Measurements from ENCODE around the gene COLEC12. TPM values are rescaled to one million over a fixed set of nuclear protein-coding genes. Genes with fewer than 3 reads are reported as not detected.

Gene COLEC12
- total RNA-seq, 1 experiment from 2014 or later, result not detected

Other genes starting within 250 kb of the COLEC12 start
- gene THOC1, start 232.7 kb downstream of the COLEC12 start, total RNA-seq (2021), result 50.8 and 55.6 TPM in 2 replicates
- gene CETN1, start 79.7 kb upstream of the COLEC12 start, total RNA-seq (2021), result not detected in 2 replicates
- not detected in 2 replicates for gene CLUL1, start 96.3 kb upstream of the COLEC12 start, total RNA-seq (2021)
- 138 and 149 TPM in 2 replicates for gene TYMS, start 157.0 kb upstream of the COLEC12 start, total RNA-seq (2021)
- gene ENOSF1, start 211.9 kb upstream of the COLEC12 start, total RNA-seq (2021), result 48.7 and 60.6 TPM in 2 replicates